Measurements from ENCODE around the gene TCP11L2.

DNA sequence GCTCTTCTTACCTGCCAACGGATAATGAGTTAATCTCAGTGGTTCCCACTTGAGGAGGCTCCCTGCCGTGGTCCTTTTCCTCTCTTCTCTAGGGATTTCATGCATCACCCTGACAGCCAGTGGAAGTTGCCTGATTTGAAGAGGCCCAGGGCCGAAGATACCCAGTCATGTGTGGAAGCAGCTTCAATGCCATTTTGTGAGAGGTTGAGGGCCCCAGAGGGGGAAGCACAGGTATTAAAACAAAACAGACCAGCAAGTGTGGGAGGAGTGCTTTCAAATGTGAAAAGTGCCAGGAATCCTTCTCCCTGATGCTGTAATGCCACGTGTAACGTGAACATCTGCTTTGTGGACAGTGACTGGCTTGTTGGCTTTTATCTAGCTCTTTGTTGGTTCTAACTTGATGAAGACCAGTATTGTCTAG is 1.5 kb downstream of the TCP11L2 start:
- TF ChIP-seq, protein P1, sequence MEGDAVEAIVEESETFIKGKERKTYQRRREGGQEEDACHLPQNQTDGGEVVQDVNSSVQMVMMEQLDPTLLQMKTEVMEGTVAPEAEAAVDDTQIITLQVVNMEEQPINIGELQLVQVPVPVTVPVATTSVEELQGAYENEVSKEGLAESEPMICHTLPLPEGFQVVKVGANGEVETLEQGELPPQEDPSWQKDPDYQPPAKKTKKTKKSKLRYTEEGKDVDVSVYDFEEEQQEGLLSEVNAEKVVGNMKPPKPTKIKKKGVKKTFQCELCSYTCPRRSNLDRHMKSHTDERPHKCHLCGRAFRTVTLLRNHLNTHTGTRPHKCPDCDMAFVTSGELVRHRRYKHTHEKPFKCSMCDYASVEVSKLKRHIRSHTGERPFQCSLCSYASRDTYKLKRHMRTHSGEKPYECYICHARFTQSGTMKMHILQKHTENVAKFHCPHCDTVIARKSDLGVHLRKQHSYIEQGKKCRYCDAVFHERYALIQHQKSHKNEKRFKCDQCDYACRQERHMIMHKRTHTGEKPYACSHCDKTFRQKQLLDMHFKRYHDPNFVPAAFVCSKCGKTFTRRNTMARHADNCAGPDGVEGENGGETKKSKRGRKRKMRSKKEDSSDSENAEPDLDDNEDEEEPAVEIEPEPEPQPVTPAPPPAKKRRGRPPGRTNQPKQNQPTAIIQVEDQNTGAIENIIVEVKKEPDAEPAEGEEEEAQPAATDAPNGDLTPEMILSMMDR (IDR thresholded peaks at IDR 0.05; ENCODE audit: borderline replicate concordance, extremely low read depth, low read length, poor library complexity, severe bottlenecking), result no peak
- TF ChIP-seq EZH2 (IDR thresholded peaks at IDR 0.05; ENCODE audit: borderline replicate concordance, low read depth, low read length, severe bottlenecking), result no peak
